HG03108 (cell line): ENCODE data around the gene SNX10.

Experiments used
- ATAC-seq: cut with Tn5 transposase; IDR thresholded peaks from one replicate; pipeline ENCODE4 v1.9.1; 2021; ENCODE audit warnings: moderate library complexity; ENCODE audit not compliant: unreplicated experiment

SNX10 gene

DNA sequence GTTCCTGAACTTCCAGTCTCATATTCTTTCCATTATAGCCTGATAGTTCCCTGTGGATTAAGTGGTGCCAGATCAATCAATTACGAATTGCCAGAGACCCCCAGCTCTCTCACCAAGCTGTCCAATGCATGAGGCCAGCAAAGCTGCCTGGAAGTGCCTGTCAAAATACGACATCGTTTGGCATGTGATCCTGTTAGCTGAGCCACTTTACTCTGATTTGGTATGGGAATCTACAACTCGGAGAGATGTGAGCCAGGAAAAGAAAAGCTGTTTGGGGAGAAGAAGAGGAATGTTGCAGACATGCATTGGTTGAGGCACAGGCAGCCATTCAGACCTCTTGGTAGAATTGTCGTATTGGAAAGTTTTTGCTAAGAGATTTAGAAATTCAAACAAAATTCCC lies 3.9 kb downstream of the SNX10 start:
- no peak for ATAC-seq

GRCh38 chr7:26298472-26299058 lies 6.9 kb downstream of the SNX10 start:
- ATAC-seq, result no peak

DNA sequence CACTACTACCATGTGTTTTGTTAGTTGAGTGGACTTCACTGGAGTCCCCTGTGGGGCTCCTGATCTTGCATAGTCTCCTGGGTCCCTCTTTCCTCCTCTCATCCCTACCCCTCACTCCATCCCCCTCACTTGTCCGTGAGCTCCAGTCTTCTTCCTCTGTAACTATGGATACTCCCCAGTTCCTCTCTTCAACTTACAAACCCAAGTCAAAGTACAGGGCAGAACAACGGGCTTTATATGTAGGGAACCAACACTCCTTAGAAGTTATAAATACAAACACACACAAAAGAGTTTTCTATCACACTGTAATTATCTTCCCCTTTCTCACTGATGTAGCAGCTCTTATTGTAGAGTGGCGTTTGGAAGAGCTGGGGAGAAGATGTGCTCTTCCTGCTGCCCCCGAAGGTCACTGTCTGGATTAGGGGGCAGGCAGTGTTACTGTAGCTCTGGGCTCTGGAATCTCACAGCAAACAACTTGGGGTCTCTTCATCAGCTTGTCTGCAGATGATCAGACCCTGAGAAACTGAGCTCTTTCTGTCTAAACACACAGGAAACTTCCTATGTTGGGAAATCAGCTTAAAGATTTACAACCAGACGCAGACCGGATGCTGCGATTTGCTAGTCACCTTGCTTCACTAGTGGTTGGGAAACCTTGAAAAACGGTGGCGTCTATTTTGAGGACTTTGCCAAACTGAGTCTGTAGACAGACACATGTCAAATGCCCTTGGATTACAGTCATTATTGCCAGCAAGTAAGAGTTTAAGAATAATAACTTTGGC lies 13.6 kb downstream of the SNX10 start:
- peak; percentile 64 for ATAC-seq

DNA sequence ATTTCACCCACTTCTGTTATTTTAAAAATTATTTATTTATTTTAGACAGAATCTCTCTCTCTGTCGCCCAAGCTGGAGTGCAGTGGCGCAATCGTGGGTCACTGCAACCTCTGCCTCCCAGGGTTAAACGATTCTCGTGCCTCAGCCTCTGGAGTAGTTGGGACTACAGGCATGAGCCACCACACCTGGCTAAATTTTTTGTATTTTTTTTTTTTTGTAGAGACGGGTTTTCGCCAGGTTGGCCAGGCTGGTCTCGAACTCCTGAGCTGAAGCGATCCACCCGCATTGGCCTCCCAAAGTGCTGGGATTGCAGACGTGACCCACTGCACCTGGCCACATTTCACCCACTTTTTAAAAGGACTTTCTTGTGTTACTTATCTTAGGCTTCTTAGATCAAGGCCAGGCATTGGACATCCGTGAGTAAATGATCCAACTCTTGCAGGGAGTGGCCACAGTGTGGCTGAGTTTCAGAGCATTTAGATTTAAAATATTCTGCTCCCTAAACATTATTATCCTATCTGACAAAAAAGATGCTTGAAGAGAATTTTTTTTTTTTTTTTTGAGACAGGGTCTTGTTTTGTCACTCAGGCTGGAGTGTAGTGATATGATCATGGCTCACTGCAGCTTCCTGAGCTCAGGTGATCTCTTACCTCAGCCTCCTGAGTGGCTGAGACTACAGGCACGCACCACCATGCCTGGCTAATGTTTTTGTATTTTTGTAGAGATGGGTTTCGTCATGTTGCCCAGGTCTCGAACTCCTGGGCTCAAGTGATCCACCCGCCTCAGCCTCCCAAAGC lies 14.4 kb downstream of the SNX10 start:
- no peak for ATAC-seq

GRCh38 chr7:26306790-26307189 lies 15.1 kb downstream of the SNX10 start:
- ATAC-seq, result no peak

DNA sequence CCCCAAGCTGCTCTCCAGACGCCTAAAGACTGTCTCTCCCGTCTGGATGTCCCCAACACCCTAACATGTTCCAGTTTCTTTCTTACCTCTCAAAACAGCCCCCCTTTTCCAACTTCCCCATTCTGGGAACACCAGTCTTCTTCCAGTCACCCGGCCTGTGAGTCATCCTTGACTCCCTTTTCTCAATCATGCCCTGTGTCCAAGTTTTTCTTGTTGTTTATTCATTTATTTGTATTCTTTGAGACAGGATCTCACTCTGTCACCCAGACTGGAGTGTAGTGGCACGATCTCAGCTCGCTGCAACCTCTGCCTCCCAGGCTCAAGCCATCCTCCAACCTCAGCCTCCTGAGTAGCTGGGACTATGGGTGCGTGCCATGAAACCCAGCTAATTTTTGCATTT lies 15.6 kb downstream of the SNX10 start:
- no peak for ATAC-seq

GRCh38 chr7:26307791-26308190 lies 16.1 kb downstream of the SNX10 start:
- ATAC-seq, result no peak

- no peak for ATAC-seq
Observed at GRCh38 chr7:26308551-26308950, 16.9 kb downstream of the SNX10 start.

DNA sequence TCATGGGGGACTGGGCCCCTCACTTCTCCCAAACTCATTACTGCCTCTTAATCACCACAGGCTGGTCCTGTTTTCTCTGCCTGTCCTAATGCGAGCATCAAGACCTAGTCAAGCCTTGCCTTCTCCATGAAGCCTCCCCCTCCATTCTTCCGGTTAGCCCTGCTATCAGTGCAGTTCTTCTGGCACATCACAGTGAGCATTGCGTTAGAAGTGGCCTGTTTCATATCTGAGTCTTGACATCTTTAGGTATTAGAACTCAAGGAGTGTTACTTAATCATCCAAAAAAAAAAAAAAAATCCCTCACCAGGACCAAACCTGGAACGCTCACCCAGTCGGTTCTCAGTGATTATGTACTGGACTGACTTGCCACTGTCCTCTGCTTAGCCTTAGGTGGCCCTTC lies 17.4 kb downstream of the SNX10 start:
- ATAC-seq, result no peak

DNA sequence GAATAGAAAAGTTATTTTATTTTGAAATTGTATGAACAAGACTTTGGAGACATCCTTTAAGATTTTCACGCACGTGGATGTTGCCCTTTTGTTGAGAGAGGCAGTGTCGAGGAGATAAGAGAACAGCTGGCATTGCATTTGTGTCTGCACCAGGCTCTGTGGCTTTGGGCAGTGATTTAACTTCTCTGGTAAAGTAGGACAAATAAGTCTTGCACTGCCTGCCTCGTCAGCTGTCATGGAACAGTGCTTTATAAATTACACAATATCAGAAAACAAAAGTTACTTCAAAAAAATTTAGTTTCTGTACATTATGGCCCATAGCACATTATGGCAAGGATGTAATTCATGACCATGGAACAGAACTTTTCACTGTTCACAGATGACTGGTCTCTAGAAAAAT lies 20.1 kb downstream of the SNX10 start:
- ATAC-seq, result no peak

GRCh38 chr7:26317211-26317610 lies 25.5 kb downstream of the SNX10 start:
- ATAC-seq, result no peak

DNA sequence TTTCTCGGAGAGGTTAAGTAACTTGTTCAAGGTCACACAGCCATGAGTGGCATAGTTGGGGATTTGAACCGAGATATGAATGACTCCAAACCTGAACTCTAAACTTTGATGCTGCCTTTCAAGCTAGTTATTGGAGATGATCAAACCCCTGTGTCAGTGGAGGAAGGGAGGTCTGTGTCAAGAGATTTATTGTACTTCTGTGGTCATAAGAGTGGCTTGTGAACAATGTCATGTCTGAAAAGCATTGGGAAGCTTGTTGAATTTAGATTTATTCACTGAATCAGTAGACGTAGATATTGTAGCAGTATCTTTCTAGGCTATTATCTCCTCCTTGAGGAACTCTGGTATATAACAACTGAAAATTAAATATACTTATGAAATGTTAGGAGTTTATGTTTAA lies 27.3 kb downstream of the SNX10 start:
- no peak for ATAC-seq

DNA sequence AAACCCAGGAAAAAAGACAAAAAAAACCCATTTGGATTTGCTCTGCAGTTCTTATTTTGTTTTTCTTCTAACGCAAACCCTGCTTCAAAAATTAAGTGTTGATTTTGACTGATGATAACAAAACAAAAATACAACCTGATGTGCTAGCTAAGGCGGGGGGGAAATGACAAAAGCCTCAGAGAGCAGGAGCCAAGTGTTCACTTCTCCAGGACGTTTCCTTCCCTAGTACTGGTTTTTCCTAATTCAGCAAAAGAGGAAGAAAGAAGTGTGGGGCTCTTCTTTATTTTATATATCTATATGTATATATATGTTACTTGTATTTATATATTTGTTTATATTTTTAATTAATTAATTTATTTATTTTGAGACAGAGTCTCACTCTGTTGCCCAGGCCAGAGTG lies 28.0 kb downstream of the SNX10 start:
- ATAC-seq, result no peak

GRCh38 chr7:26320878-26321277 lies 29.2 kb downstream of the SNX10 start:
- no peak for ATAC-seq

- ATAC-seq, result no peak
Observed at GRCh38 chr7:26321435-26321834, 29.8 kb downstream of the SNX10 start.

DNA sequence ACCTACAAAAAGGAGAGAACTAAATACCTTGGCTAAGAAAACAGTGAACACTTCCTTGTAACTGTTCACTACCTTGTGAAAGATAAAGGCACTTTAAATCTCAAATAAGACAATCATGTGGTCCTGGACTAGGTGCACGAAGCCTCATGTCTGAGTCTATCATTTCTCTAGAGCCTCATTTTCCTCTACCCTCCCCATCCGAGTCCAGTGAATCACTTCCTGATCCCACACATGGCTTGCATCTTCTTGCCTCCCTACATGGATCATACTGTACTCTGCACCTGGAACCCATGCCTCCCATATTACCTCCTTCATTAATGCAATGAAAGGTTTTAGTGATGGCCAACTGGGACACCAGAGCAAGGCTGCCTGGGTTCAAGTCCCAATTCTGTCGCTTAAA lies 34.5 kb downstream of the SNX10 start:
- no peak for ATAC-seq

GRCh38 chr7:26328498-26329390 lies 37.1 kb downstream of the SNX10 start:
- ATAC-seq, result no peak

DNA sequence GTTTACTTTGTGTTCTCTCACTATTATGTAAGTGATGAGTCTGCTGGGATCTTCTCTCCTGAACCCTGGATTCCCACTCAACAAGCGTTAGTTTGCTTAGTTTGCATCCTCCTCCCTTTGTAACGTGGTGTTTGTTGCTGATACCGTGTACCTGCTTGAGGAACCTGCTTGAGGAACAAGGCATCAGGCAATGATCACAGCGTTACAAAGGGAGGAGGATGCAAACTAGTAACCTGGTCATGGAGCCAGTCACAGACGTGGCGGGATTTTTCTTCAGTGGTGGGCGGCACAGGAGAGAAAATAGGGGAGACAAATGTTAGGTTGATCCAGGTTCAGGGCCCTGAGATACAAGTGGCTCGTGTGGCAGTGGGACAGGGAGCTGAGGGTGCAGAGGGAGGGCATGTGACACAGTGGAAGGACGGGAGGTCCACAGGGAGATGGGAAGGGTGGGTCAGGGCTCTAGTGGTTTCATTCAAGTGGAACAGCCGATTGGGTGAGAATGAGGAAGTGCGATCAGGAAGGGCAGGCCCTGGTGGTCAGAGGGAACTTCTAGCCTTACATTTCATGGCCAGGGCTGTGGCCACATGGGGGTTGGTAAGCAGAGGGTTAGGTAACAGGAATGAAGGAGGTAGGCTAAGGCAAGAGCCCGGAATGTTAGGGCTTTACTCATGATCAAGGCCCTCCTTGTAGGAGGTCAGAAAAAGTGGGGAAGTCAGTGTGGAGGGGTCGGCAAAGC lies 38.0 kb downstream of the SNX10 start:
- ATAC-seq, result peak; percentile 46

- ATAC-seq, result no peak
Observed at GRCh38 chr7:26331113-26331512, 39.5 kb downstream of the SNX10 start.

GRCh38 chr7:26331789-26332188 lies 40.1 kb downstream of the SNX10 start:
- no peak for ATAC-seq
